Measurements from ENCODE around the gene MYO6. TPM values are rescaled to one million over a fixed set of nuclear protein-coding genes. Genes with fewer than 3 reads are reported as not detected.

MYO6 gene
- total RNA-seq, 3 donors from 2014 or later (not counting 1 experiment from before 2014, with no cell fraction given) = 3.7 to 9.2 (median 6.6) TPM

- no peaks in the 10 kb centered on the region for H3K4me1 ChIP-seq (ENCODE audit: control insufficient read depth, insufficient read depth, low read length)
- Mint-ChIP-seq H3K36me3 (no peaks in the 10 kb centered on the region), H3K4me1 (no peaks in the 10 kb centered on the region), H3K9me3 (peaks cover 0 to 2% of the 10 kb centered on the region in 2 donors), H3K4me3 (no peak overlapping the region), H3K27ac (no peak overlapping the region), H3K27me3 (ENCODE audit: low read depth in 2 of 2) (no peaks in the 10 kb centered on the region)
- ATAC-seq (no peak), DNase-seq (no peak)
- TF ChIP-seq, protein P1, sequence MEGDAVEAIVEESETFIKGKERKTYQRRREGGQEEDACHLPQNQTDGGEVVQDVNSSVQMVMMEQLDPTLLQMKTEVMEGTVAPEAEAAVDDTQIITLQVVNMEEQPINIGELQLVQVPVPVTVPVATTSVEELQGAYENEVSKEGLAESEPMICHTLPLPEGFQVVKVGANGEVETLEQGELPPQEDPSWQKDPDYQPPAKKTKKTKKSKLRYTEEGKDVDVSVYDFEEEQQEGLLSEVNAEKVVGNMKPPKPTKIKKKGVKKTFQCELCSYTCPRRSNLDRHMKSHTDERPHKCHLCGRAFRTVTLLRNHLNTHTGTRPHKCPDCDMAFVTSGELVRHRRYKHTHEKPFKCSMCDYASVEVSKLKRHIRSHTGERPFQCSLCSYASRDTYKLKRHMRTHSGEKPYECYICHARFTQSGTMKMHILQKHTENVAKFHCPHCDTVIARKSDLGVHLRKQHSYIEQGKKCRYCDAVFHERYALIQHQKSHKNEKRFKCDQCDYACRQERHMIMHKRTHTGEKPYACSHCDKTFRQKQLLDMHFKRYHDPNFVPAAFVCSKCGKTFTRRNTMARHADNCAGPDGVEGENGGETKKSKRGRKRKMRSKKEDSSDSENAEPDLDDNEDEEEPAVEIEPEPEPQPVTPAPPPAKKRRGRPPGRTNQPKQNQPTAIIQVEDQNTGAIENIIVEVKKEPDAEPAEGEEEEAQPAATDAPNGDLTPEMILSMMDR (IDR thresholded peaks at IDR 0.05) = no peak
- 86% methylated on average over 4 of the region's 4 CpGs for WGBS (ENCODE audit: insufficient coverage)
- H3K36me3 ChIP-seq (ENCODE audit: control insufficient read depth, insufficient read depth, low read length) = no peaks in the 10 kb centered on the region
- no peaks in the 10 kb centered on the region for H3K9me3 ChIP-seq (ENCODE audit: control insufficient read depth, insufficient read depth, low read length)
- intact Hi-C loops (cut with micrococcal nuclease) = no loop called here
- no peaks in the 10 kb centered on the region for H3K27me3 ChIP-seq (ENCODE audit: control insufficient read depth, insufficient read depth, low read length)
- no peak overlapping the region for H3K4me3 ChIP-seq (ENCODE audit: low read length)
- no peak overlapping the region for H3K27ac ChIP-seq (ENCODE audit: low read length)
Observed at GRCh38 chr6:75800133-75800532, 51.1 kb downstream of the MYO6 start.

DNA sequence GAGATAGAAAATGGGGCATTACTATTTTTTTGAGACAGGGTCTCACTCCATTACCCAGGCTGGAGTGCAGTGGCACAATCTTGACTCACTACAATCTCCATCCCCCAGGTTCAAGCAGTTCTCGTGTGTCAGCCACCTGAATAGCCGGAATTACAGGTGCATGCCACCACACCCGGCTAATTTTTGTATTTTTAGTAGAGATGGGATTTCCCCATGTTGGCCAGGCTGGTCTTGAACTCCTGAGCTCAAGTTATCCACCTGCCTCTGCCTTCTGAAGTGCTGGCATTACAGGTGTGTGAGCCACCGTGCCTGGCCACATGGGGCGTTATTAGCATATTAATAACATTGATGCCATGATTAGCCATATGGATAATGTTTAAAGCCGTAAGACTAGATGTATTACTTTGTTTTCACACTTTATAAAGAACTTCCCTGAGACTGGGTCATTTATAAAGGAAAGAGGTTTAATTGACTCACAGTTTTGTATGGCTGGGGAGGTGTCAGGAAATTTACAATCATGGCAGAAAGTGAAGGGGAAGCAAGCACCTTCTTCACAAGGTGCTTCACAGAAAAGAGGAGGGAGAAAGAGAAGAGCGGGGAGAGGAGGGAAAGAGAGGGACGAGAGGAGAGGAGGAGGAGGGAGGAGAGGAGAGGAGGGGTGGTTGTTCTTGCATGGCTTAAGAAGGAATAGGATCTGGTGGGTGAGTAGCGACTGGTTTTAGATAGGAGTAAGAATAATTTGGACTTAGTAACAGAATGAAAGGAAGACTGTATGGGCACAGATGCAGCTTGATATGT, 51.9 kb downstream of the MYO6 start:
- TF ChIP-seq, protein P1 (IDR thresholded peaks at IDR 0.05) = no peak
- WGBS (ENCODE audit: insufficient coverage) = 95% methylated on average over 8 of the region's 9 CpGs
- Mint-ChIP-seq H3K4me3 (no peak overlapping the region), H3K27ac (no peak overlapping the region), H3K27me3 (ENCODE audit: low read depth in 2 of 2) (no peaks in the 10 kb centered on the region), H3K9me3 (peaks cover 0 to 2% of the 10 kb centered on the region in 2 donors), H3K36me3 (no peaks in the 10 kb centered on the region), H3K4me1 (no peaks in the 10 kb centered on the region)
- ATAC-seq = no peak
- intact Hi-C loops (cut with micrococcal nuclease) = no loop called here
- no peaks in the 10 kb centered on the region for H3K27me3 ChIP-seq (ENCODE audit: control insufficient read depth, insufficient read depth, low read length)
- no peaks in the 10 kb centered on the region for H3K4me1 ChIP-seq (ENCODE audit: control insufficient read depth, insufficient read depth, low read length)
- H3K4me3 ChIP-seq (ENCODE audit: low read length) = no peak overlapping the region
- no peak for DNase-seq
- H3K36me3 ChIP-seq (ENCODE audit: control insufficient read depth, insufficient read depth, low read length) = no peaks in the 10 kb centered on the region
- no peaks in the 10 kb centered on the region for H3K9me3 ChIP-seq (ENCODE audit: control insufficient read depth, insufficient read depth, low read length)
- H3K27ac ChIP-seq (ENCODE audit: low read length) = no peak overlapping the region

DNA sequence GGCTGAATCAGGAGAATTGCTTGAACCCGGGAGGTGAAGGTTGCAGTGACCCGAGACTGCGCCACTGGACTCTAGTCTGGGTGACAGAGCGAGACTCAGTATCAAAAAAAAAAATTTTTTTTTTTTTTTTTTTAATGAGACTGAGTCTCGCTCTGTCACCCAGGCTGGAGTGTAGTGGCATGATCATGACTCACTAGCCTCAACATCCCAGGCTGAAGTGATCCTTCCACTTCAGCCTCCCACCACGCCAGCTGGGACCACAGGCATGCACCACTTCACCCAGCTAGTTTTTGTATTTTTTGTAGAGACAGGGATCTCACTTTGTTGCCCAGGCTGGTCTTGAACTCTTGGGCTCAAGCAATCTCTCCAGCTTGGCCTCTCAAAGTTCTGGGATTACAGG, 53.3 kb downstream of the MYO6 start:
- no peaks in the 10 kb centered on the region for H3K36me3 Mint-ChIP-seq
- H3K9me3 Mint-ChIP-seq = peaks cover 0 to 2% of the 10 kb centered on the region in 2 donors
- H3K4me1 ChIP-seq (ENCODE audit: control insufficient read depth, insufficient read depth, low read length) = no peaks in the 10 kb centered on the region
- TF ChIP-seq, protein P1 (IDR thresholded peaks at IDR 0.05) = no peak
- H3K9me3 ChIP-seq (ENCODE audit: control insufficient read depth, insufficient read depth, low read length) = no peaks in the 10 kb centered on the region
- H3K27ac Mint-ChIP-seq = no peak overlapping the region
- H3K27ac ChIP-seq (ENCODE audit: low read length) = no peak overlapping the region
- no peak overlapping the region for H3K4me3 ChIP-seq (ENCODE audit: low read length)
- DNase-seq (no peak), ATAC-seq (no peak)
- 98% methylated on average over 5 of the region's 6 CpGs for WGBS (ENCODE audit: insufficient coverage)
- no peaks in the 10 kb centered on the region for H3K36me3 ChIP-seq (ENCODE audit: control insufficient read depth, insufficient read depth, low read length)
- no peaks in the 10 kb centered on the region for H3K4me1 Mint-ChIP-seq
- H3K27me3 Mint-ChIP-seq (ENCODE audit: low read depth in 2 of 2) = no peaks in the 10 kb centered on the region
- H3K27me3 ChIP-seq (ENCODE audit: control insufficient read depth, insufficient read depth, low read length) = no peaks in the 10 kb centered on the region
- intact Hi-C loops (cut with micrococcal nuclease) = no loop called here
- H3K4me3 Mint-ChIP-seq = no peak overlapping the region

DNA sequence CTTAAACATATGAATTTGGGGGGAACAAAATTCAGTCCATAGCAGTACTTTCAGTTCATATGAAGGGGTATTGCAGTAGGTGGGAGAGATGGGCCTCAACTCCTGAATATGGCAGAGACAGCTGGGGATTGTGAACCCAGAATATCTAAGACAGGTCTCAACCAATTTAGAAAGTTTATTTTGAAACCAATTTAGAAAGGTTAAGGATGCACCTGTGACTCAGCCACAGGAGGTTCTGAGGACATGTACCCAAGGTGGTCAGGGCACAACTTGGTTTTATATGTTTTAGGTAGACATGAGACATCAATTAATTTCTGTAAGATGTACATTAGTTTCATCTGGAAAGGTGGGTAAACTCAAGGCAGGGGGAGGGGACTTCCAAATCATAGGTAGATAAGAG, 59.5 kb downstream of the MYO6 start:
- H3K27ac Mint-ChIP-seq = no peak overlapping the region
- Histone ChIP-seq H3K4me1 (ENCODE audit: control insufficient read depth, insufficient read depth, low read length) (no peaks in the 10 kb centered on the region), H3K27me3 (ENCODE audit: control insufficient read depth, insufficient read depth, low read length) (no peaks in the 10 kb centered on the region), H3K9me3 (ENCODE audit: control insufficient read depth, insufficient read depth, low read length) (no peaks in the 10 kb centered on the region), H3K36me3 (ENCODE audit: control insufficient read depth, insufficient read depth, low read length) (no peaks in the 10 kb centered on the region), H3K27ac (ENCODE audit: low read length) (no peak overlapping the region), H3K4me3 (ENCODE audit: low read length) (no peak overlapping the region)
- H3K4me3 Mint-ChIP-seq = no peak overlapping the region
- no peaks in the 10 kb centered on the region for H3K4me1 Mint-ChIP-seq
- intact Hi-C loops (cut with micrococcal nuclease) = no loop called here
- peaks cover 0 to 2% of the 10 kb centered on the region in 2 donors for H3K27me3 Mint-ChIP-seq (ENCODE audit: low read depth in 2 of 2)
- ATAC-seq (no peak), DNase-seq (no peak)
- no peaks in the 10 kb centered on the region for H3K36me3 Mint-ChIP-seq
- TF ChIP-seq, protein P1 (IDR thresholded peaks at IDR 0.05) = no peak
- peaks cover 0 to 5% of the 10 kb centered on the region in 2 donors for H3K9me3 Mint-ChIP-seq

Measured in natural killer cell (primary cell).